T-cell (primary cell): Measurements from ENCODE around the gene KMT2E. TPM values are rescaled to one million over a fixed set of nuclear protein-coding genes. Genes with fewer than 3 reads are reported as not detected.

Experiments
- ATAC-seq, 4 experiments: fragments of 200-7000 bp in 3 of 4; fragments of 150-1000 bp in 1 of 4; cut with Tn5 transposase; replicated peaks in 1 of 4; 1 replicate in 3 of 4; 2 replicates in 1 of 4; pipeline ENCODE4 v1.10.0; 2021; ENCODE audit warnings: moderate library complexity in 3 of 4, mild to moderate bottlenecking in 2 of 4, moderate number of reproducible peaks in 1 of 4
- CTCF ChIA-PET, 2 donors: fragments of 300-600 bp; sonication (Branson Sonifier 250); formaldehyde crosslinking; loops; one replicate each; lab custom pipeline; 2022; ENCODE audit warnings: antibody characterized with exemption in 2 of 2; lab: Charles Lee
- POLR2A ChIA-PET, 2 donors: fragments of 300-600 bp; sonication (Branson Sonifier 250); formaldehyde crosslinking; loops; one replicate each; lab custom pipeline; 2022; ENCODE audit warnings: antibody characterized with exemption in 2 of 2; lab: Charles Lee
- DNase-seq, 35 experiments: peaks; one replicate each; pipeline versions ENCODE4 v3.0.0 to v3.0.0-alpha.2; 2013 to 2023
- H3K27ac ChIP-seq: one replicate; pipeline ENCODE4 v1.5.1; 2013; ENCODE audit warnings: low read length
- H3K27me3 ChIP-seq, 2 experiments: replicated peaks in 1 of 2; 1 replicate in 1 of 2; 2 replicates in 1 of 2; pipeline versions ENCODE4 v1.6.1 to v1.7.0; 2013; ENCODE audit warnings: low read length in 1 of 2, mixed read lengths in 1 of 2; ENCODE audit not compliant: control insufficient read depth in 2 of 2, insufficient read depth in 2 of 2; ENCODE audit errors: extremely low read depth in 1 of 2
- H3K36me3 ChIP-seq, 2 donors: 1 replicate in 1 of 2; 2 replicates in 1 of 2; pipeline versions ENCODE4 v1.6.1 to v1.7.0; 2013; ENCODE audit warnings: low read length in 1 of 2; ENCODE audit not compliant: control insufficient read depth in 2 of 2, insufficient read depth in 1 of 2; ENCODE audit errors: extremely low read depth in 1 of 2
- H3K4me1 ChIP-seq, 2 experiments: 1 replicate in 1 of 2; 2 replicates in 1 of 2; pipeline versions ENCODE4 v1.6.1 to v1.7.0; 2013; ENCODE audit warnings: low read length in 2 of 2, mixed read lengths in 1 of 2; ENCODE audit not compliant: insufficient read depth in 2 of 2, control insufficient read depth in 1 of 2; ENCODE audit errors: extremely low read depth in 1 of 2
- H3K4me3 ChIP-seq, 2 donors: 1 replicate in 1 of 2; 2 replicates in 1 of 2; pipeline versions ENCODE4 v1.5.1 to v1.7.0; 2013; ENCODE audit warnings: mild to moderate bottlenecking in 2 of 2, low read length in 1 of 2, moderate library complexity in 1 of 2; ENCODE audit not compliant: control insufficient read depth in 1 of 2; ENCODE audit errors: extremely low read depth in 1 of 2
- H3K9me3 ChIP-seq: 2 replicates; pipeline ENCODE4 v1.7.0; 2013
- H3K27ac Mint-ChIP-seq, 2 donors: one replicate each; pipeline ENCODE4 v1.8.0; 2020 to 2021; ENCODE audit warnings: mild to moderate bottlenecking in 2 of 2, mixed read lengths in 2 of 2
- H3K27me3 Mint-ChIP-seq, 2 donors: one replicate each; pipeline ENCODE4 v1.8.0; 2021 to 2022; ENCODE audit warnings: mixed read lengths in 2 of 2
- H3K36me3 Mint-ChIP-seq: one replicate; pipeline ENCODE4 v1.8.0; 2021; ENCODE audit warnings: mixed read lengths
- H3K4me1 Mint-ChIP-seq, 3 donors: one replicate each; pipeline ENCODE4 v1.8.0; 2020 to 2022; ENCODE audit warnings: mixed read lengths in 3 of 3, mild to moderate bottlenecking in 1 of 3
- H3K4me3 Mint-ChIP-seq, 3 donors: one replicate each; pipeline ENCODE4 v1.8.0; 2020 to 2022; ENCODE audit warnings: mild to moderate bottlenecking in 3 of 3, mixed read lengths in 3 of 3, moderate library complexity in 3 of 3
- H3K9me3 Mint-ChIP-seq, 3 donors: one replicate each; pipeline ENCODE4 v1.8.0; 2020 to 2022; ENCODE audit warnings: mixed read lengths in 3 of 3
- WGBS: methylation state at CpG from one replicate; pipeline ENCODE4 v1.1.5; 2013; ENCODE audit warnings: missing lambda C conversion rate; ENCODE audit not compliant: insufficient coverage; 5-methylcytosine and 5-hydroxymethylcytosine counted together
- total RNA-seq, 35 experiments: library from RNA in 6 of 35; stranded (reverse) in 6 of 35; fragments of 120-200 nt in 1 of 35; gene quantifications; one replicate each; pipeline versions ENCODE4 v1.2.1 to v1.2.4 and lab custom pipeline; 2013 to 2026

KMT2E gene
- total RNA-seq, 5 donors from 2014 or later (not counting 1 experiment from before 2014, with no cell fraction given): 164 to 260 (median 169) TPM

- Mint-ChIP-seq H3K4me1 (peaks cover 40 to 52% (median 48%) of the 10 kb centered on the region in 3 donors), H3K36me3 (no peaks in the 10 kb centered on the region), H3K4me3 (no peak overlapping the region), H3K27me3 (no peaks in the 10 kb centered on the region), H3K27ac (peak overlapping the region; percentile 41 to 66), H3K9me3 (no peaks in the 10 kb centered on the region)
- Histone ChIP-seq H3K9me3 (no peaks in the 10 kb centered on the region), H3K4me3 (no peak overlapping the region), H3K27ac (peak overlapping the region; percentile 9), H3K4me1 (peaks cover 17 to 19% of the 10 kb centered on the region in 2 experiments), H3K27me3 (no peaks in the 10 kb centered on the region), H3K36me3 (no peaks in the 10 kb centered on the region)
- CTCF ChIA-PET: interaction anchor here (0.5 to 10.3 kb wide), 55 partner anchors 9 to 1041 kb away, joined by 3 to 196 read pairs (median 5); partner anchors contain the start of genes KMT2E (in 1 of the 2) and RINT1 (in 1 of the 2)
- POLR2A ChIA-PET: interaction anchor here (0.6 to 9.4 kb wide), 14 partner anchors 15 to 68 kb away, joined by 3 to 266 read pairs (median 5); partner anchors contain the start of gene KMT2E (in 2 of the 2)
- ATAC-seq (no peak), DNase-seq (peak in 2 of 35 experiments; percentile 24 to 79)
- no CpG with 5 or more reads among the region's 4 CpGs for WGBS
Observed at GRCh38 chr7:104980841-104981671, 32.9 kb upstream of the KMT2E start.

GRCh38 chr7:104981672-104982037 lies 32.4 kb upstream of the KMT2E start:
- Mint-ChIP-seq H3K4me1 (peaks cover 46 to 57% (median 54%) of the 10 kb centered on the region in 3 donors), H3K27ac (peak overlapping the region; percentile 41 to 57), H3K9me3 (no peaks in the 10 kb centered on the region), H3K27me3 (no peaks in the 10 kb centered on the region), H3K4me3 (no peak overlapping the region), H3K36me3 (no peaks in the 10 kb centered on the region)
- ChIA-PET CTCF (interaction anchor here (0.6 to 10.3 kb wide), 49 partner anchors 9 to 1304 kb away, joined by 3 to 196 read pairs (median 6); partner anchors contain the start of genes KMT2E (in 1 of the 2) and RINT1 (in 1 of the 2)), POLR2A (interaction anchor here (0.6 to 9.4 kb wide), 11 partner anchors 14 to 61 kb away, joined by 3 to 266 read pairs (median 5); partner anchors contain the start of gene KMT2E (in 2 of the 2))
- DNase-seq (no peak), ATAC-seq (no peak)
- Histone ChIP-seq H3K9me3 (no peaks in the 10 kb centered on the region), H3K36me3 (no peaks in the 10 kb centered on the region), H3K4me3 (no peak overlapping the region), H3K4me1 (peaks cover 20% of the 10 kb centered on the region in 2 experiments), H3K27me3 (no peaks in the 10 kb centered on the region), H3K27ac (peak overlapping the region; percentile 9)
- no CpG with 5 or more reads among the region's 1 CpG for WGBS

GRCh38 chr7:104982308-104983075 lies 31.5 kb upstream of the KMT2E start:
- H3K27ac Mint-ChIP-seq: peak overlapping the region; percentile 100
- CTCF ChIA-PET: interaction anchor here (0.5 to 10.3 kb wide), 29 partner anchors 8 to 1303 kb away, joined by 3 to 196 read pairs (median 6); partner anchors contain the start of genes KMT2E (in 1 of the 2) and RINT1 (in 1 of the 2)

GRCh38 chr7:104983076-104983577 lies 30.9 kb upstream of the KMT2E start:
- Histone ChIP-seq H3K36me3 (no peaks in the 10 kb centered on the region), H3K9me3 (no peaks in the 10 kb centered on the region), H3K27me3 (no peaks in the 10 kb centered on the region), H3K4me3 (peak overlapping the region; percentile 92 to 93), H3K4me1 (peaks cover 24 to 30% of the 10 kb centered on the region in 2 experiments), H3K27ac (peak overlapping the region; percentile 99)
- peak in 1 of 35 experiments; percentile 25 for DNase-seq
- H3K4me1 Mint-ChIP-seq: peaks cover 52 to 70% (median 64%) of the 10 kb centered on the region in 3 donors
- no peaks in the 10 kb centered on the region for H3K27me3 Mint-ChIP-seq
- H3K4me3 Mint-ChIP-seq: peak overlapping the region; percentile 98 to 100 (median 100)
- 59% methylated on average over 8 of the region's 13 CpGs for WGBS
- no peaks in the 10 kb centered on the region for H3K36me3 Mint-ChIP-seq
- no peak for ATAC-seq
- CTCF ChIA-PET: interaction anchor here (0.7 to 10.3 kb wide), 24 partner anchors 9 to 447 kb away, joined by 3 to 196 read pairs (median 6); partner anchors contain the start of gene KMT2E (in 1 of the 2)
- H3K9me3 Mint-ChIP-seq: no peaks in the 10 kb centered on the region
- peak overlapping the region; percentile 100 for H3K27ac Mint-ChIP-seq
- POLR2A ChIA-PET: interaction anchor here (0.5 to 9.4 kb wide), 16 partner anchors 19 to 253 kb away, joined by 3 to 266 read pairs (median 4); partner anchors contain the start of gene KMT2E (in 1 of the 2)

More at GRCh38 chr7:104982308-104983075, 31.5 kb upstream of the KMT2E start:
- ATAC-seq (no peak), DNase-seq (no peak)
- Mint-ChIP-seq H3K27me3 (no peaks in the 10 kb centered on the region), H3K36me3 (no peaks in the 10 kb centered on the region), H3K4me1 (peaks cover 52 to 64% (median 58%) of the 10 kb centered on the region in 3 donors), H3K9me3 (no peaks in the 10 kb centered on the region), H3K4me3 (peak overlapping the region; percentile 98 to 100 (median 100))
- Histone ChIP-seq H3K27ac (peak overlapping the region; percentile 99), H3K27me3 (no peaks in the 10 kb centered on the region), H3K9me3 (no peaks in the 10 kb centered on the region), H3K4me1 (peaks cover 23 to 25% of the 10 kb centered on the region in 2 experiments), H3K4me3 (peak overlapping the region in 1 of 2 donors; percentile 92), H3K36me3 (no peaks in the 10 kb centered on the region)
- WGBS: no CpG with 5 or more reads among the region's 5 CpGs
- POLR2A ChIA-PET: interaction anchor here (0.5 to 9.4 kb wide), 14 partner anchors 8 to 253 kb away, joined by 3 to 266 read pairs (median 7); partner anchors contain the start of gene KMT2E (in 2 of the 2)

GRCh38 chr7:104983578-104984539 lies 30.1 kb upstream of the KMT2E start:
- under 1% methylated on average over 51 of the region's 62 CpGs for WGBS
- Histone ChIP-seq H3K27me3 (no peaks in the 10 kb centered on the region), H3K4me1 (peaks cover 24 to 30% of the 10 kb centered on the region in 2 experiments), H3K36me3 (no peaks in the 10 kb centered on the region), H3K9me3 (no peaks in the 10 kb centered on the region), H3K4me3 (peak overlapping the region; percentile 92 to 93), H3K27ac (peak overlapping the region; percentile 99)
- ATAC-seq: peak; percentile 88 to 91 (median 90)
- DNase-seq: peak; percentile 64 to 89 (median 80)
- Mint-ChIP-seq H3K4me1 (peaks cover 52 to 74% (median 69%) of the 10 kb centered on the region in 3 donors), H3K27ac (peak overlapping the region; percentile 100), H3K27me3 (no peaks in the 10 kb centered on the region), H3K4me3 (peak overlapping the region; percentile 98 to 100 (median 100)), H3K36me3 (no peaks in the 10 kb centered on the region), H3K9me3 (no peaks in the 10 kb centered on the region)
- ChIA-PET POLR2A (interaction anchor here (0.5 to 9.4 kb wide), 19 partner anchors 19 to 708 kb away, joined by 3 to 266 read pairs (median 4); partner anchors contain the start of gene KMT2E (in 1 of the 2)), CTCF (interaction anchor here (0.7 to 10.3 kb wide), 27 partner anchors 8 to 548 kb away, joined by 3 to 196 read pairs (median 6); partner anchors contain the start of genes KMT2E (in 1 of the 2) and RINT1 (in 1 of the 2))
